ENCODE results near the gene PRSS27. TPM values are rescaled to one million over a fixed set of nuclear protein-coding genes. Genes with fewer than 3 reads are reported as not detected.
"Not testable (repeated sequence)": the region's sequence is repeated elsewhere in the genome, so short reads cannot be mapped to it uniquely, and the experiment has no call there.

The PRSS27 gene
- total RNA-seq, 3 donors from 2014 or later (not counting 1 experiment from before 2014, with no cell fraction given): 0.42 to 1.3 (median 1.2) TPM

- H3K36me3 ChIP-seq (ENCODE audit: control insufficient read depth, insufficient read depth, low read length); ATAC-seq; DNase-seq; H3K4me3 Mint-ChIP-seq; H3K4me1 Mint-ChIP-seq; H3K27ac ChIP-seq (ENCODE audit: low read length); H3K27ac Mint-ChIP-seq; H3K9me3 ChIP-seq (ENCODE audit: control insufficient read depth, insufficient read depth, low read length); H3K9me3 Mint-ChIP-seq; H3K27me3 ChIP-seq (ENCODE audit: control insufficient read depth, insufficient read depth, low read length); H3K4me3 ChIP-seq (ENCODE audit: low read length); H3K27me3 Mint-ChIP-seq (ENCODE audit: low read depth in 2 of 2); intact Hi-C loops (cut with micrococcal nuclease); H3K36me3 Mint-ChIP-seq: not testable (repeated sequence)
- 98% methylated on average over 9 of the region's 23 CpGs for WGBS (ENCODE audit: insufficient coverage)
- H3K4me1 ChIP-seq (ENCODE audit: control insufficient read depth, insufficient read depth, low read length): peaks cover 25% of the 10 kb centered on the region
Observed at GRCh38 chr16:2678206-2678965, 41.6 kb downstream of the PRSS27 start.

GRCh38 chr16:2676937-2677336, 43.1 kb downstream of the PRSS27 start:
- H3K4me3 Mint-ChIP-seq; ATAC-seq; H3K27me3 ChIP-seq (ENCODE audit: control insufficient read depth, insufficient read depth, low read length); H3K27me3 Mint-ChIP-seq (ENCODE audit: low read depth in 2 of 2); DNase-seq; H3K9me3 Mint-ChIP-seq; H3K27ac ChIP-seq (ENCODE audit: low read length); intact Hi-C loops (cut with micrococcal nuclease); H3K36me3 ChIP-seq (ENCODE audit: control insufficient read depth, insufficient read depth, low read length); H3K36me3 Mint-ChIP-seq; H3K27ac Mint-ChIP-seq; H3K4me1 Mint-ChIP-seq; H3K4me3 ChIP-seq (ENCODE audit: low read length); H3K9me3 ChIP-seq (ENCODE audit: control insufficient read depth, insufficient read depth, low read length): not testable (repeated sequence)
- H3K4me1 ChIP-seq (ENCODE audit: control insufficient read depth, insufficient read depth, low read length): peaks cover 22% of the 10 kb centered on the region
- WGBS (ENCODE audit: insufficient coverage): 95% methylated on average over 3 of the region's 3 CpGs

GRCh38 chr16:2675714-2676113, 44.3 kb downstream of the PRSS27 start:
- no peak overlapping the region for H3K27ac Mint-ChIP-seq
- Histone ChIP-seq H3K27me3 (ENCODE audit: control insufficient read depth, insufficient read depth, low read length) (no peaks in the 10 kb centered on the region), H3K36me3 (ENCODE audit: control insufficient read depth, insufficient read depth, low read length) (peaks cover 2% of the 10 kb centered on the region), H3K4me1 (ENCODE audit: control insufficient read depth, insufficient read depth, low read length) (peaks cover 18% of the 10 kb centered on the region), H3K4me3 (ENCODE audit: low read length) (no peak overlapping the region), H3K9me3 (ENCODE audit: control insufficient read depth, insufficient read depth, low read length) (no peaks in the 10 kb centered on the region), H3K27ac (ENCODE audit: low read length) (no peak overlapping the region)
- H3K4me1 Mint-ChIP-seq: peaks cover 8 to 9% of the 10 kb centered on the region in 2 donors
- DNase-seq (no peak), ATAC-seq (no peak)
- no peaks in the 10 kb centered on the region for H3K27me3 Mint-ChIP-seq (ENCODE audit: low read depth in 2 of 2)
- intact Hi-C loops (cut with micrococcal nuclease): no loop called here
- H3K36me3 Mint-ChIP-seq: no peaks in the 10 kb centered on the region
- TF ChIP-seq CTCF (IDR thresholded peaks at IDR 0.05): no peak
- 90% methylated on average over 12 of the region's 16 CpGs for WGBS (ENCODE audit: insufficient coverage)
- no peaks in the 10 kb centered on the region for H3K9me3 Mint-ChIP-seq
- no peak overlapping the region for H3K4me3 Mint-ChIP-seq

GRCh38 chr16:2675021-2675420, 45.0 kb downstream of the PRSS27 start:
- Mint-ChIP-seq H3K27ac (no peak overlapping the region), H3K4me1 (peaks cover 9 to 15% of the 10 kb centered on the region in 2 donors), H3K36me3 (no peaks in the 10 kb centered on the region), H3K9me3 (no peaks in the 10 kb centered on the region), H3K27me3 (ENCODE audit: low read depth in 2 of 2) (no peaks in the 10 kb centered on the region), H3K4me3 (peak overlapping the region; percentile 21)
- H3K4me1 ChIP-seq (ENCODE audit: control insufficient read depth, insufficient read depth, low read length): peaks cover 19% of the 10 kb centered on the region
- intact Hi-C loops (cut with micrococcal nuclease): no loop called here
- no peak for TF ChIP-seq CTCF (IDR thresholded peaks at IDR 0.05)
- no peaks in the 10 kb centered on the region for H3K9me3 ChIP-seq (ENCODE audit: control insufficient read depth, insufficient read depth, low read length)
- no peaks in the 10 kb centered on the region for H3K27me3 ChIP-seq (ENCODE audit: control insufficient read depth, insufficient read depth, low read length)
- 96% methylated on average over 7 of the region's 7 CpGs for WGBS (ENCODE audit: insufficient coverage)
- ATAC-seq (no peak), DNase-seq (no peak)
- H3K27ac ChIP-seq (ENCODE audit: low read length): no peak overlapping the region
- H3K36me3 ChIP-seq (ENCODE audit: control insufficient read depth, insufficient read depth, low read length): peaks cover 2% of the 10 kb centered on the region
- no peak overlapping the region for H3K4me3 ChIP-seq (ENCODE audit: low read length)

Data from natural killer cell (primary cell).